Stimulated activated CD8-positive, alpha-beta memory T cell treated with anti-CD3 and anti-CD28 coated beads, Interleukin-12 subunit alpha, Interleukin-12 subunit beta, amount 100 ng/mL, for 24 hours (primary cell): ENCODE measurements around the gene BCAS3.
"Not testable (repeated sequence)": the region's sequence is repeated elsewhere in the genome, so short reads cannot be mapped to it uniquely, and the experiment has no call there.

Experiments
- DNase-seq: peaks from one replicate; pipeline ENCODE4 v3.0.0-alpha.2; 2020; ENCODE audit errors: extremely low read depth

Gene BCAS3

GRCh38 chr17:60874772-60875171, 197.1 kb downstream of the BCAS3 start:
- DNase-seq: no peak

- not testable (repeated sequence) for DNase-seq
These were observed 209.3 kb downstream of the BCAS3 start for GRCh38 chr17:60886731-60887613.

- no peak for DNase-seq
These were observed 210.0 kb downstream of the BCAS3 start for GRCh38 chr17:60887614-60888028.

- DNase-seq: no peak
These were observed 211.4 kb downstream of the BCAS3 start for GRCh38 chr17:60888812-60889709.

- DNase-seq: no peak
These were observed 213.5 kb downstream of the BCAS3 start for GRCh38 chr17:60891149-60891548.

GRCh38 chr17:60893475-60893874, 215.8 kb downstream of the BCAS3 start:
- DNase-seq: no peak

- no peak for DNase-seq
These were observed 219.3 kb downstream of the BCAS3 start for GRCh38 chr17:60896996-60897395.

GRCh38 chr17:60899115-60899514, 221.5 kb downstream of the BCAS3 start:
- no peak for DNase-seq

- DNase-seq: no peak
These were observed 223.0 kb downstream of the BCAS3 start for GRCh38 chr17:60900688-60901087.

- no peak for DNase-seq
These were observed 223.6 kb downstream of the BCAS3 start for GRCh38 chr17:60901242-60901641.

- no peak for DNase-seq
These were observed 224.2 kb downstream of the BCAS3 start for GRCh38 chr17:60901806-60902205.

GRCh38 chr17:60902399-60902798, 224.7 kb downstream of the BCAS3 start:
- DNase-seq: no peak

- no peak for DNase-seq
These were observed 226.9 kb downstream of the BCAS3 start for GRCh38 chr17:60904582-60904981.

GRCh38 chr17:60905709-60906108, 228.1 kb downstream of the BCAS3 start:
- no peak for DNase-seq

- DNase-seq: no peak
These were observed 230.7 kb downstream of the BCAS3 start for GRCh38 chr17:60908324-60908723.

GRCh38 chr17:60909405-60909804, 231.8 kb downstream of the BCAS3 start:
- DNase-seq: no peak

GRCh38 chr17:60910415-60910814, 232.8 kb downstream of the BCAS3 start:
- no peak for DNase-seq

- DNase-seq: no peak
These were observed 236.4 kb downstream of the BCAS3 start for GRCh38 chr17:60914078-60914477.

GRCh38 chr17:60916043-60916442, 238.4 kb downstream of the BCAS3 start:
- no peak for DNase-seq

GRCh38 chr17:60920107-60920506, 242.5 kb downstream of the BCAS3 start:
- DNase-seq: no peak

- DNase-seq: no peak
These were observed 245.3 kb downstream of the BCAS3 start for GRCh38 chr17:60923000-60923399.

- no peak for DNase-seq
These were observed 249.0 kb downstream of the BCAS3 start for GRCh38 chr17:60926466-60927183.
